HG03280 (cell line): ENCODE measurements around the gene CYB5R2.

Experiments
- ATAC-seq: cut with Tn5 transposase; IDR thresholded peaks from one replicate; pipeline ENCODE4 v1.9.1; 2021; ENCODE audit warnings: mild to moderate bottlenecking, moderate library complexity; ENCODE audit not compliant: unreplicated experiment

CYB5R2 gene

DNA sequence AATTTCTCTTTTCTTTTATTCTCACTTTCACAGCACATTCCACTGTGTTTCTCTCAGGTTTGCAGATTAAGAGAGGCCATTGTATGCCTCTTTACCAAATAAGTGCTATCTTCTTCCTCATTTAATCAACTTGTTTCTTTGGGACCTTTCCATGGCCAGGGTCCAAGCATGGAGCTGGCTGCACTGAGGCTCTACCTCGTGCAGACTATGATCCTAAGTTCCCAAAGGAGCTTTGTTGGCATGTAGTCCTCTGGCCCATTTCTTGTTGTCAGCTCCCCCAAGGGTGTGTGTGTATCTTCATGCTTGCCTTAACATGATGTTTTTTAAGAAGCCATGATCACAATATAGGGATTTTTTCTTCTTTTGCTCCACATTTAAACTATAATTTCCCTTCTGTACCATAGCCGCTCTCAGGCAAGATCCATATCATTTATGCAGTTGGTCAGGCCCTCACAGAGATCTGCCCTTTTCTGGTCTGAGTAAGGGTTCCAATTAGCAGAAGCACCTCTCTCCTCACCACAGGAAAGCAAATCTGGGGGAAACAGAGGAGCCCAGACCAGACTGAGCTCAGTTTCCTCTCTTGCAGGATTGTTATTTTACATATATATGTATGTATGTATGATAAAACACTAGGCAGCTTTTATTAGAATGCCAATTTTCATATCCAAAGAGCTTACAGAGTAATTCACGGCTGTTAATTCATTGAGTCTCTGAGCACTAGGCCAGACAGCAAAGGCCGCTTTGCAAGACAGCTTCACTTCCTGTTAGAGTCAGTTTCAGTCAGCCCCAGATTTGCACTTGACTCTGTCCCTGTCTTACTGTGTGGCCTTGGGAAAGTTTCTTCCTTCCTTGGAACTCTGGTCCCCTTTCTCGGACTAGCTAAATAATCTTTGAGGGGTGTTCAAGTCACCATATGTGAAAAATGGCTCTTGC is 34.3 kb downstream of the CYB5R2 start:
- no peak for ATAC-seq

GRCh38 chr11:7637447-7638157 is 35.7 kb downstream of the CYB5R2 start:
- no peak for ATAC-seq

DNA sequence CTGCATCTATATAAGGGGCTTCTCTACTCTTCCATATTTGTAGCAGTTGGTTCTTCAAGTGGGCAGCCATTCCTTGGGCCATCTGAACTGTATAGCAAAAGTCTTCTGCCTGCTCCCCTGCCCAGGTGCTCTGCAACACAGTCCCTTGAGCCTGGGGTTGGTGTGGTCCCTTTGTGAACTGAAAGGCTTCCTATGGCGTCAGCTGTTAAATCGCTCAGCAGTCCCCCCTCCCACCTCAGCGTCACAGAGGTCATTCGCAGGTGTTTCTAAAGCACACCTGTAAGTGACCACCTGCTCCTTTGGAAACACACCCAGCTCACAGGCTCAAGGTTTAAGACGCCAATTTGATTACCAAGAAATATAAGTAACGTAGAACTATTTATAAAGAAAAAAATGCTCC is 37.0 kb downstream of the CYB5R2 start:
- no peak for ATAC-seq

DNA sequence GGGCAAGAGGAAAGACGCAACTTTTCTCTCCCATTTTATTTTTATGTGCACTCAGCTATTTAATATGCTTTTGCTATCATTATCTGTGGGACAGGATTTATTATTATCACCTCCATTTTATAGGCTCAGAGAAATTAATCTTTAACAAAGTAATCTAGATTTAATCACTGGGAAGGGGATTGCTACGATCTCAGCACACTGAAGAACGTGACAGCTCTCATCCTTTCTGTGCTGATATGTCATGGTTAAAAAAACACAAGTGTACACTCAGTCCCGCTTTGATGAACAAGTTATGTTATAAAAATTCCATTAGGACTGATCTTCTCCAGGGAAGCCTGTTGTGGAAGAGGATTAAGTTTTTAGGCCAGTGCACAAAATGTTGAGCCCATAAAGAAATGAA is 37.6 kb downstream of the CYB5R2 start:
- no peak for ATAC-seq

DNA sequence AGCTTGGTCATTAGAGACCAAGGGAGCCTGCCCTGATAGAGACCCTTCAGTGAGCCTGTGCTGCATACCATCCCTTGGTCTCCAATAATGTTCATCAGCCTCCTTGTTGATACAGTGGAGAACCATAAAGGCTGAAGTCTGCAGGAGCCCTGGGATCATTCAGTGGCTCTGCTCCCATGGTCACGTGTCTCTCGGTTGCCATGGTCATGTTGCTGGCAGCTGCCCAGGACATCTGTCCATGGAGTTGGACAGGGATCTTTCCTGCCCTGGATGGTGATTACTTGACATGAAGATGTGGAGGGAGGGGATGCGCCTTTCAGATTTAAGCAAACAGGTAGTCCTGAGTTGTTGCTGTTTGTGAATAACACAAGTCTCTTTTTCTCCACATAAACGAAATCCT is 38.2 kb downstream of the CYB5R2 start:
- no peak for ATAC-seq

DNA sequence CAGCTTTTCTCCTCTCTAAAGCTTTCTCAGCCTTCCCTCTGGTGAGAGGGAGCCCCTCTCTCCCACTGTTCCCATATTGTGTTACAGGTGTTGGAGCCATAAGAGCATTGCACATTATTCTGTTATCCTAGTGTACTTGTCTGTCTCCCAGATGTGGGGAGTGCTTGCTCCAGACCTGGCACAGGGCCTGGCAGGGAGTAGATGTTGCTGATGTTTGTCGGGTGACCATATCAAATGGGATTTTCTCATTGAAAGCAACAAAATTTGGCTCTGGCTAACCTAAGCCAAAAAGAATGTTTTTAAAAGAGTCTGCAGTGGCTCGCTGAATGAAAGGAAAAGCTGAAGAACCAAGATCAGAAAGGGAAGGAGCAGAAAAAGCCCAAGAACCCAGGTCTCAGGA is 41.1 kb downstream of the CYB5R2 start:
- no peak for ATAC-seq

- ATAC-seq = no peak
Observed at GRCh38 chr11:7630002-7630401, 43.3 kb downstream of the CYB5R2 start.

DNA sequence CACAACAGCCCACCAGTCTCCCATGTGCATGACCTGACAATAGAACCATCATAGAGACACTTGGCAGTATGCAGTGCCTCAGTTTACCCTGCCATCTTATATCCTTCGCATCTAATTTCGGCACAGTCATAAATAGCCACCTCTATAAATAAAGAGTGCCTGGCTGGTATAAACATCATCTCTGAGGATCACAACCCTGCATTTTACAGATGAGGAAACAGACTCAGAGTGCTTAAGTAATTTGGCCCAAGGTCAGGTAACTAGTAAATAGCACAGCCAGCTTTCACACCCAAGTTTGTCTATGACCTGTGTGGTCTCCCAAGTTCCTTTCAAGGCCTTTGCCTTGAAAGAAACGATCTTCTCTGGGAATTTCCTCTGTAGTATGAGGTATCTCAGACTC is 44.6 kb downstream of the CYB5R2 start:
- ATAC-seq = no peak

DNA sequence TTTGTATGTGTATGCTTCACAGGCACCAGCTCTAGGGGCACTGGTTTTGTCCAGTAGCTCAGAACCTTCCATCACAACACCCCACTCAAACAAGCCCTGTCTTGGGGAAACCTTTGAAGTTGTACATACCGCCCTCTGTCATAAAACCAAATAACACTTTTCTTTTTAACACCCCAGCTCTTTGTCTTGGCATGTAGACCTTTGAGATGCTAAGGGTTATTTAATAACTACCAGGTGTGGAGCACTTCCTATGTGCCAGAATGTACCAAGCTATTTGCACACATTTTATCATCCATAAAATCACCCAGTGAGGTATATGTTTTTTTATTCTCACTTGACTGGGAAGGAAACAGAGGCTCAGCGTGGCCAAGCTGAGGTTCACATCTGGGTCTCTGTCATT is 50.6 kb downstream of the CYB5R2 start:
- ATAC-seq = no peak

DNA sequence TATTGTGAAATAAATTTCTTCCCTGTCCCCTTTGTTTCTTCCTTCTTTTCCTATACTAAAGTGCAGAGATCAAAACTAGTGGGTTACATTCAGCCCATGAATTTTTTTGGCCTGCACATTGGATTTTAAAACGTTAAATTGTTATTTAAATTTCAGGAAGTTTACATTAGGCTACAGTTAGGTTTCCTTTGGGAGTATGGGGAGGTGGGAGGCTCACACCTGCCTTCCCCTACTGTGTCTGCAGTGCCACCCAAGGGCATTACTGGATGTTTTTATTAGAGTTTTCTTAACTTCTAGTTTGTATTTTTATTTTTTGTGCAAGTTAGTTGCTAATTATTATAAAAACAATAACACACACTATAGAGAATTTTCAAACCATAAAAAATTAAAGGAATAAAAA is 51.7 kb downstream of the CYB5R2 start:
- no peak for ATAC-seq

- no peak for ATAC-seq
Observed at GRCh38 chr11:7621090-7621489, 52.2 kb downstream of the CYB5R2 start.

DNA sequence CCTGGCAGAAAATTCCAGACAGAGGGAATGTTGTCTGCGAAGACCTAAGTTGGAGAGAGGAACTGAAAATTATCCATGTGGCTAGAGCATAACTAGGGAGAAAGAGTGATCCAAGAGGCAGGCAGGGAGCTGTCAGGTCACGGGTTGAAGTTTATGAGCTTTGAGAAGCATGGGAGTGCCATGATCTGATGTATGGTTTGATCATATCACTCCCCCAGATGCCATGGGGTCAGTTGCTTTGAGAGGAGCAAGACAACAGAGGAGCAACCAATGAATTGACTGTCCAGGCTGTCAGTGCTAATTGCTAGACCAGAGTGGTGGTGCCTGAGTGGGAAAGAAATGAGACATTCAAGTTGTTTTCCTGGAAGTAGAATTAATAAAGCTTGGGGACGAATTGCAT is 54.0 kb downstream of the CYB5R2 start:
- no peak for ATAC-seq

DNA sequence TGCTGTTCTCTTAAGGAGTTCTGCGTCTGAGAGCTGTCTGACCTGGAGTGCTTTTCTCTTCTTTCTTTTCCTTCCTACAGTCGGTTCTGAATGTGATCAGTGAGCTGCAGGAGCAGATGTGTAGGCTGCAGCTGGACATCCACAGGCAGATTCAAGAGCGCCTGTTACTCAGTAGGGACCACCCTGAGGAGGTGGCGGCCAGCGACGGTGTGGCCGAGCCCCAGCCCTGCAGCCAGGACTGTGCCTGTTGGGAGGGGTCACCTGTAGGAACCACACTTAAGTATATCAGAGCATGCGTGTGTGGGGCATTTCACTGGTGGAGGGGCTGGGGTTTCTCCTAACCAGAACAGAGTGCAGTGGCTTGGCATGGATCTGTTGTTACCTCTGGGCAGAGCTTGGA is 56.3 kb downstream of the CYB5R2 start:
- no peak for ATAC-seq
